ENCODE results near the gene RPL3. TPM values are rescaled to one million over a fixed set of nuclear protein-coding genes. Genes with fewer than 3 reads are reported as not detected.

RPL3 gene
- total and polyA plus RNA-seq, 8 donors, result 1,199 to 2,659 (median 1,706) TPM

DNA sequence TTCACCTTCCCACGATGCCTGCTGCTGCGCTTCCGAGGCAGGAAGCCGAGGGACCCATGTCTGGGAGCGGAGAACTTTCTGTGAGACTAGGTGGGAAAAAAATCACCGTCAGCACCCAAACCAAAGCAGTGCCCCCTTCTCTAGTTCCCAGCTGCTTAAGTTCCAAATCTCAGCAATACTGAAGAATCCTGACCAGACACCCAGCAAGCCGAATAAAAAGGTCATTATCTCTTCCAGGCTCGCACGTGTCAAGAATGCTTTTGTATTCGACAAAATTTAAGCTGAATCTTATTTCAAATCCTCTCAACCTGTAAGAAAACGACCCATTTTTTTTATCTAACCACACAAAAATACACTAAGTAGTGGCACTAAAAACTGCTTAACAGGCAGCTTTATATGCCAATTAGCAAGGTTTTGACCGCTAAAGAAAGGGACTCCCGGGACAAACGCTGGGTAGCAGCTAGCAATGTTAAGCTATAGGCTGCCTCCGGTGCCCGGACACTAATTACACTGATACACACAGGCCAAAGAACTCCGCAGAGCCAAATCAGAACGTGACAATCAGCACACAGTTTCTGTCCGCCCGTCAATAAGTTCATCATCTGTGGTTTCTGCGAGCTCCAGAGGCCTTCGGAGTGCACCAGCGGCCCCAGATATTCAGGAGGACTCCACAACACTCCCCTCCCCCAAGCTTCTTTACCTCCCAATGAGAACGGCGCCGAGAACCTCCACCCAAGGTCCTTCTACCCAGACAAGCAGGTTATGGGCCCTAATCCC is 728 bp downstream of the RPL3 start:
- no peak for TF ChIP-seq CTCF (IDR thresholded peaks at IDR 0.05)
- Histone ChIP-seq H3K27me3 (no peaks in the 10 kb centered on the region), H3K4me1 (peaks cover 0 to 33% (median 29%) of the 10 kb centered on the region in 3 donors), H3K9me3 (no peaks in the 10 kb centered on the region), H3K27ac (peak overlapping the region; percentile 92 to 100 (median 96)), H3K4me3 (peak overlapping the region; percentile 57 to 84 (median 77)), H3K36me3 (peaks cover 19 to 35% (median 28%) of the 10 kb centered on the region in 3 donors)
- intact Hi-C loops (cut with DNase I), result loop anchor here in 1 of 3 donors (10.0 kb wide), 1 partner anchor 206 kb away; the partner anchor contains the start of gene ATF4
- DNase-seq (no peak), ATAC-seq (peak; percentile 8 to 17 (median 15)), FAIRE-seq (no peak)
- 1% methylated on average over 26 of the region's 26 CpGs for WGBS, 2 donors

DNA sequence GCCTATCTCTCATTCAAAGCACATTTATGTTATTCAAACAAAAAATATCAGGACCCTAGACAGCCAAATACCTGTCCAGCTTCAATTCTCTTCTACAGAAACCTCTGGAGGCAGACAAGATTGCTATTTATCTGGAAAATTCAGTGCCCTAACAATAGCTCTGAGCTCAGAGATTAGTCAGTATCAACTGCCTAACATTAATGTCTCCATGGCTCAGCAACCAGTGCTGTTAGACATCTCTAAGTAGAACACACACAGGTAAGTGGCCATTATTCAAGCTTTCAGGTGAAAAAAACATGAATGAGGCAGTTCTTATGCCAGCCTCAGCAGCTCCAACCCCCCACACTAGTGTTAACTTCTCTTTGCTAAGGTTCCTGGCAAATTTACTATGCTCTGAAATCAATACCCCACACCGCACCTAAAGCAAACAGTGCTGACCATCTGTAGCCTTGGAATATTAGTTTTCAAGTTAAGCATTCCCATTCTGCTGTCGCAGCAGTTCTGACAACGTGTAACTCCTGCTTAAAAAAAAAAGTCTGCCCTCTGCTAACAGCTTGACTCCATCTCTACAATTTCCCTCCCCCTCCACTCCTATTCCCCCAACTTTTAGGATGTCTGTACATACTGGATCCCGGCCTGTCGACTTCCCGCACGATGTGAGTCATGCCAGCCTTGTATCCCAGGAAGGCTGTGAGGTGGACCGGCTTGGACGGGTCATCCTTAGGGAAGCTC is 1.5 kb downstream of the RPL3 start:
- H3K4me1 ChIP-seq, result peaks cover 0 to 33% (median 29%) of the 10 kb centered on the region in 3 donors
- TF ChIP-seq CTCF (IDR thresholded peaks at IDR 0.05), result no peak
- 3% methylated on average over 7 to 9 of the region's 9 CpGs for WGBS, 2 donors

DNA sequence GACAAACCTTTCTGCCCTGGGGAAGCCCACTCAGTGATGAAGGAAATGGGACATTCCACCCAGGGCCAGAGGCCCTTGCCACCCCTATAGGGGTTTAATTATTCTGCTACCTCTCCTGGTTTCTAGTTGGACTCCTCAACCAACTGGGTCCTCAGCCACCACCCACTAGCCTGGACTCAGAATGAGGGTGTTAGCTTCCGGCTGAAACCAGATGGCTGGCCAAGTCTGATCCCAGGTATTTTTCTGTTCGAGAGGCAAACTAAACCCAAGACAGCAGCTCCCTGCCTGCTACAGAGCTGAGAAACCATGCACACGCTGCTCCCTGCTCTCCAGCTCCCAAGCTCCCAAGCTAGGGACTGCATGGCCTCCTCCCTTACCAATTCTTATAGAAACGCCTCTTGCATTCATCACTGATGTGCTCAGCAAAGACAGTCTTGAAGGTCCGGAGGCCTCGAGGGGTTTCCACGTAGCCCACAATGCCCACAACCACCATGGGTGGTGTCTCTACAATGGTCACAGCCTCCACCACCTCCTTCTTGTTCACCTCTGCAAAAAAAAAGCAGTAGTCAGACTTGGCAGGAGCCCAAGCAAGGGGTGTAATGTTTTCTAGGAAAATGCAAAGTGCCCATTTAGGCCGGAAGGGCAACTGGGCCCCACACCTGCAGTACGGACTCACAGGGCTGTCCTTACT is 2.2 kb downstream of the RPL3 start:
- intact Hi-C loops (cut with DNase I), result loop anchor here in 1 of 3 donors (10.0 kb wide), 1 partner anchor 208 kb away; the partner anchor contains the start of gene ATF4
- no peak for TF ChIP-seq CTCF (IDR thresholded peaks at IDR 0.05)
- no peaks in the 10 kb centered on the region for H3K27me3 ChIP-seq
- peak overlapping the region in 3 of 4 donors; percentile 24 to 100 (median 98) for H3K27ac ChIP-seq
- H3K4me3 ChIP-seq, result peak overlapping the region; percentile 7 to 82 (median 64)
- peaks cover 24 to 50% (median 39%) of the 10 kb centered on the region in 3 donors for H3K36me3 ChIP-seq
- DNase-seq, result peak in 1 of 6 donors; percentile 54
- no peak for FAIRE-seq
- peaks cover 0 to 33% (median 29%) of the 10 kb centered on the region in 3 donors for H3K4me1 ChIP-seq
- no peak for ATAC-seq
- 13 to 17% methylated on average over 9 of the region's 9 CpGs for WGBS, 2 donors
- no peaks in the 10 kb centered on the region for H3K9me3 ChIP-seq

More for the DNA sequence above, 1.5 kb downstream of the RPL3 start:
- peak overlapping the region; percentile 24 to 100 (median 64) for H3K27ac ChIP-seq
- FAIRE-seq, result no peak
- peak in 3 of 4 donors; percentile 1 to 2 (median 1) for ATAC-seq
- intact Hi-C loops (cut with DNase I), result loop anchor here in 1 of 3 donors (10.0 kb wide), 1 partner anchor 207 kb away; the partner anchor contains the start of gene ATF4
- peaks cover 19 to 43% (median 34%) of the 10 kb centered on the region in 3 donors for H3K36me3 ChIP-seq
- no peaks in the 10 kb centered on the region for H3K9me3 ChIP-seq
- DNase-seq, result peak in 1 of 6 donors; percentile 48
- H3K27me3 ChIP-seq, result no peaks in the 10 kb centered on the region
- H3K4me3 ChIP-seq, result peak overlapping the region; percentile 57 to 84 (median 77)

DNA sequence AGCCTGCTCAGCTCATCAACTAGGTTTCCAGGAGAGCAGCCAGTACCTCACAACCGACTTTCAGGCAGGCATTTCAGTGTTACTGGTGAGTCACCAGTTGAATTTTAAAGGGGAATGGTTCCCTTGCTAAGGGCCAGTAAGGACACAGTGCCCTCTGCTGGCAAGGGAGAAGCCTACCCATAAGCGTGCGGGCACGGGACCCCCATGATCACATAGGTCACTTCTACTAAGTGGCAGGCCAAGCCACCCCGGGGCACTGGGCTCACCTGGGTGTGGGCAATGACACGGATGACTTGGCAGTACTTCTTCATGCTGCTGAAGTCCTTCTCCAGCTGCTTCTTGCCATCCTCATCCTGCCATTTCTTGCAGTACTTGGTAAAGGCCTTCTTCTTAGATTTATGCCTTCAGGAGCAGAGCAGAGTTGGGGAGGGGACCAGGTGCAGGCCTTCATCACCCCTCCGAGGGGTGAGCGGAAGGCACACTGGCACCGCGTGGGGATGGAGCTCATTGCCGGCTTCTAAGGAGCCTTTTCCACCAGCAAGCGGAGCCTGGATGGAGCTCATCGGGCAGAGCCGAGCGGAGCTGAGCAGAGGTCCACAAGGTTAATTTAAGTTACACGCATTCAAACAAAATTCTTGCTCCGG is 2.9 kb downstream of the RPL3 start:
- 22 to 29% methylated on average over 17 of the region's 17 CpGs for WGBS, 2 donors
- FAIRE-seq, result no peak
- ATAC-seq, result peak; percentile 42 to 60 (median 52)
- Histone ChIP-seq H3K27ac (peak overlapping the region in 3 of 4 donors; percentile 44 to 100 (median 98)), H3K4me3 (peak overlapping the region; percentile 7 to 82 (median 64)), H3K36me3 (peaks cover 24 to 56% (median 39%) of the 10 kb centered on the region in 3 donors), H3K27me3 (no peaks in the 10 kb centered on the region), H3K9me3 (no peaks in the 10 kb centered on the region), H3K4me1 (peaks cover 0 to 33% (median 29%) of the 10 kb centered on the region in 3 donors)
- intact Hi-C loops (cut with DNase I), result loop anchor here in 1 of 3 donors (10.0 kb wide), 1 partner anchor 208 kb away; the partner anchor contains the start of gene ATF4
- peak; percentile 81 to 88 (median 83) for DNase-seq
- peak; percentile 71 to 81 (median 76) for TF ChIP-seq CTCF (IDR thresholded peaks at IDR 0.05)

Measured in pancreas (tissue), 10 donors.